NT2/D1 (cell line): Measurements from ENCODE around the gene TRAK2.

Source experiments
- SUZ12 ChIP-seq: IDR thresholded peaks from 2 replicates; pipeline ENCODE4 v1.6.1; 2011; ENCODE audit not compliant: insufficient read length, insufficient read depth; ENCODE audit errors: extremely low read depth
- YY1 ChIP-seq: IDR thresholded peaks from 2 replicates; pipeline ENCODE4 v1.6.1; 2011; ENCODE audit not compliant: insufficient read length, insufficient read depth
- ZNF274 ChIP-seq: IDR thresholded peaks from 2 replicates; pipeline ENCODE4 v1.6.1; 2011; ENCODE audit warnings: mild to moderate bottlenecking, low read depth, low read length

DNA sequence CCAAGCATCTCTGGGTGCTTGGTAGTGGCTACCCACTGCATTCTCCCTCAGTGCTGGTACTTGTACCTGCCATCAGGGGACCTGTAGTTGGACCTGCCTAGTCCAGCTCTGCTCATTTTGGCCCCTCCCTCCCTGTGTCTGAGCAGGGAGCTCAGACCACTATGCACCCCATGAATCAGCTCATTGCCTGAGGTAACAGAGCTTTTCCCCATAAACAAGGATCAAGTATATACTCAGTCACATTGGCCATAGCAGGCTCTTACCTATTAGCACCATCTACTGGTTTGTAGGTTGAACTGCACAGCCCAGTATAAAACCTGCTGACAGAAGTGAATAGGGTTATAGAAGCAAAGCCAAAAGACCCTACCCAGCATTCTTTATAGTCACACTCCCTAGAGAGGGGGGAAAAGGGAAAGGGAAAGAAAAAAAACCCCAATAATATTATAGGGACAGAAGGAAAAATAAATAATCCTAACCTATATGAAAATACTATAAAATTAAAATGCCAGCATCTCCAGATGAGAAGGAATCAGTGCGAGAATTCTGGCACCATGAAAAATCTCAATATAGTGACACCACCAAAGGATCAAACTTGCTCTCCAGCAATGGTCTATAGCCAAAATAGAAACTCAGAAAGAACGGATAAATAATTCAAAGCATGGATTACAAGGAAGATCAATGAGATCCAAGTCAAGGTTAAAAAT lies 87.2 kb downstream of the TRAK2 start:
- TF ChIP-seq ZNF274 (no peak), YY1 (no peak), SUZ12 (no peak)
